ENCODE measurements around the gene ALDH3B1.

Gene ALDH3B1

DNA sequence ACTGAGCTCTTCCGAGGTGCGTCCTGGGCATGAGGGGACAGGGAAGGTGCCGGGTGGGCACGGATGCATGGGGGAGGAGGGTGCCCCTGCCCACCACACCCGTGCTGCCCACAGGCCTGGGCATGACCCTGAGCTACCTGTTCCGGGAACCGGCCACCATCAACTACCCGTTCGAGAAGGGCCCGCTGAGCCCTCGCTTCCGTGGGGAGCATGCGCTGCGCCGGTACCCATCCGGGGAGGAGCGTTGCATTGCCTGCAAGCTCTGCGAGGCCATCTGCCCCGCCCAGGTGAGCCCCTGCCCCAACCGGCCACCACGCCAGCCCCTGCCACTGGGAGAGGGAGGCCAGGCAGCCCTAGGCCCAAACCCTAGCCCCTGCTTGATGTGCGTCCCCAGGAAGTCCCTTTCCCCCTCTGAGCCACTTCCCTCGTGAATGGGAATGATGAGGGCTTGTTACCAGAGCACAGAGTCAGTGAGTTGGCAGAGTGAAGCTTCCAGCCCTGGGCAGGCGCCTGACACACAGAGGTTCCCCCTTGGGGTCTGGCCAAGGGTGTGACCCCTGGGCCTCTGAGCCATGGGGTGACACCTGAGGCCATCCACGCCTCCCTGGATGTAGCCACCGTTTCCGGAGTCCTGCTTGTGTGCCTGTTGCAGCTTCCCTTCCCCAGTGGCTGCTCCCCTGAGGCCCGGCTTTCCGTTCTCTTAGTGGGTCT is 23.0 kb downstream of the ALDH3B1 start:
- no peak for DNase-seq

GRCh38 chr11:68033708-68034045 is 23.6 kb downstream of the ALDH3B1 start:
- no peak for DNase-seq

DNA sequence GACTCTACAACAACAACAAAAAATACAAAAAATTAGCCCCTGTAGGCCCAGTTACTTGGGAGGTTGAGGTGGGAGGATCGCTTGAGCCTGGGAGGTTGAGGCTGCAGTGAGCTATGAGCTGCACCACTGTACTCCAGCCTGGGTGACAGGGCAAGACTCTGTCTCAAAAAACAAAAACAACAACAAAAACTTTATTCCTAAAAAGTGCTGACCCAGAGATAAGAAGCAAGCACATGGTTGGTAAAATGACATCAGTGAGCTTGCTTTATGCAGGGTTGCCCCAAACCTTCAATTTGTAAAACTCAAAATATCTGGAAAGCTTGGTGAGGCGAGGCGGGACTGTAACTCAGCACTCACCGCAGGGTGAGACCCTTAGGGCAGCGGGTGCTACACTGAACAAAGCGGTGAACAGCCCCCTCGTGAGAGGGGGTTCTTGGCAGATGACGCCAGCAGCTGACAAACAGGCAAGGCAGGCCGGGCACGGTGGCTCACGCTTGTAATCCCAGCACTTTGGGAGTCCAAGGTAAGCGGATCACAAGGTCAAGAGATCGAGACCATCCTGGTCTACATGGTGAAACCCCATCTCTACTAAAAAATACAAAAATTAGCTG is 25.2 kb downstream of the ALDH3B1 start:
- no peak for DNase-seq

DNA sequence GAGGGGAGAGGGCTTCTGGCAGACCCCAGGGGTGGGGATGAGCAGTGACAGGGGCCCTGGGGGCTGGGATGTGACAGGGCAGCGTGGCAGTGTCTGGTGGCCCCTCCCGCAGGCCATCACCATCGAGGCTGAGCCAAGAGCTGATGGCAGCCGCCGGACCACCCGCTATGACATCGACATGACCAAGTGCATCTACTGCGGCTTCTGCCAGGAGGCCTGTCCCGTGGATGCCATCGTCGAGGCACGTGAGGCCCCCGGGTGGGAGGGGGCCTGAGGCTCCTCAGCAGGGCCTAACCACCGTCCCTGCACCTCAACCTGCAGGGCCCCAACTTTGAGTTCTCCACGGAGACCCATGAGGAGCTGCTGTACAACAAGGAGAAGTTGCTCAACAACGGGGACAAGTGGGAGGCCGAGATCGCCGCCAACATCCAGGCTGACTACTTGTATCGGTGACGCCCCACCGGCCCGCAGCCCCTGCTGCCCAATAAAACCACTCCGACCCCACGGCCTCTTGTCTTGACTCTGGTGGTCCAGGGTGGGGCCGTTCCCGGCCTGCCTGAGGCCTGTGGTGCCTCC is 26.1 kb downstream of the ALDH3B1 start:
- no peak for DNase-seq

DNA sequence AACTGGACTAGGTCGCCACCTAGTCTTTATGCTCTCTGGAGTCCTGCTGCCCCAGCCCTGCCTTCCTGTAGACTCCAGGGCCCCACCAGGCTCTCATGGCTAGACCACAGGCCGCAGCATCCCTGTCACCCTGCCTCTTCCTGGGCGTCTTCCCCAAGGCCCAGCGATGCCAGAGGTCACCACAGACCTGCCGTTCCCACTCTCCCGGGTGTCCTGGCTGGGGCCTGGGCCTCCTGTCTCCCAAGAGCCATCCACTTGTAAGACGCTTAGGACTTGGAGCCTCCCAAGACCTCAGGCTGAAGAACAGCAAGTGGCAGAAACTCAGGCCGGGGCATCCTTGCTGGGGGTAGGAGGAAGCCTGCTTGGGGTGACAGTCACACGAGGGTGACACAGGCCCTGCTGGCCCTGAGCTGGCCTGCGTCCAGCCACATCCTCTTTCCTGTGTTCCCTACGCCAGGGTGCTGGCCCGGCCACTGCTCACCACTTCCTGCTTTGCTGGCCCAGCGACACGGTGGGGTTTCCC is 26.7 kb downstream of the ALDH3B1 start:
- DNase-seq, result no peak

DNA sequence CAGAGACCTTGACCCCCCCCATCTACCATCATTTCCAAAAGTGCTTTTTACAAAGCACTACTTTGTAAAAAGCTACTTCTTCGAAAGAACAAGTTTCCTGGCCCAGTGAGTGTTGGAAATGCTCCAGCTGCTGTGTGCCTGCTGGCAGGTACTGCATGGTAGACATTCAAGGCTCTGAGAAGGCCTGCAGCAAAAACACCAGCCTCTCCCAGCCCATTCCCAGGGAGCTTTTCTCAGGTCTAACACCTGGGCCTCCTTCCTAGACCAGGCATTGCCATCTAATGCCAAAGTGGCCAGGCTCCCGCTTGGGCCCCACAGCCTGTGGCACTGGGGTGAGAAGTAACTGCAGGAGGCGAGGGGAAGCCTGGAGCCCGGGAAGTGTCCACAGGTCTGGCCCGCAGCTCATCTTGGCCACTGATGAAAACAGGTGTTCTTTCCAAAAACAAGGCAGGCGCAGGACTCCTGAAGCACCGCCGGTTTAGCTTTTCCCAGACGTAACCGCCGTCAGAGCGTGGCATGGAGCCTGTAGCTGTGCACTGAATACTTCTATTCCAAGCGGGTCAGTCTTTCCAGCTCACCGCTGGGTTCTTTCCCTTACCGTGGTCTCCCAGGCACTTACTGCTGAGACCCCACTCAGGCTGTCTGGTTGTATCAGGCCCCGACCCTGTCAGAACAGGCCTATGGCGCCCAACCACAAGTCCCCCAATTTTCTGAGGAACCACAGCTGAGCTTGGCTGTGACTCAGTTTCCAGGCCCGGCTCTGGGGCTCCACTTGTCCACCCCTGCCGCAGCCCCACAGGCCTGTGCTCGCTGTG is 27.5 kb downstream of the ALDH3B1 start:
- DNase-seq, result peak; percentile 6

- DNase-seq, result no peak
These were observed 28.1 kb downstream of the ALDH3B1 start for GRCh38 chr11:68038226-68038717.

- DNase-seq, result no peak
These were observed 28.8 kb downstream of the ALDH3B1 start, which contains the start of gene TCIRG1 for GRCh38 chr11:68038718-68039525. Gene TCIRG1 (plus strand): TSS chr11:68039025. CDS start chr11:68041272, 2,247 bp downstream.

DNA sequence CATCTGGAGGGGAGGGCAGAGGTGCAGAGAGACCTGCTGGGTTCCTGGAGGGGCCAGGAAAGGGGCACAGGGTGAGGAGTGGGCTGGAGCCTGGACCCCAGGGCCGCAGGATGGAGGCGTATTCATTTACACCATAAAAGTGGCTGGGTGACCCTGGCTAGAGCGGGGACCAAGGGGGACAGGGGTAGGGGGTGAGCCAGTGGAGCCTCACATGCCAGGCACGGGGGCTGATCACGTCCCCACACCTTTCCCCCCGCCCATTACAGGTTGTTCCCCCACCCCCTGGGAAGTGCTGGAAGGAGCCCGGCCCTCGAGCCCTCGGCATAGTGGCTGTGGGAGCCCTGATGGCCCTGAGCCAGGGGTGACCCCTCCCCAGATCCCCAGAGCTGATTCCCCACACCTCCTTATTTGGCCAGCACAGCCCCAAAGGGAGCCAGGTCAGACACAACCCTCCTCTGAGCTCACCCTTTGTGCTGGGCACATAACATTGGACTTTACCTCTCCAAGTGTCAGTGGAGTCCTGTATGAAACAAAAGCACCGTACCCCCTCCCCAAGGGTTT is 29.5 kb downstream of the ALDH3B1 start:
- no peak for DNase-seq

DNA sequence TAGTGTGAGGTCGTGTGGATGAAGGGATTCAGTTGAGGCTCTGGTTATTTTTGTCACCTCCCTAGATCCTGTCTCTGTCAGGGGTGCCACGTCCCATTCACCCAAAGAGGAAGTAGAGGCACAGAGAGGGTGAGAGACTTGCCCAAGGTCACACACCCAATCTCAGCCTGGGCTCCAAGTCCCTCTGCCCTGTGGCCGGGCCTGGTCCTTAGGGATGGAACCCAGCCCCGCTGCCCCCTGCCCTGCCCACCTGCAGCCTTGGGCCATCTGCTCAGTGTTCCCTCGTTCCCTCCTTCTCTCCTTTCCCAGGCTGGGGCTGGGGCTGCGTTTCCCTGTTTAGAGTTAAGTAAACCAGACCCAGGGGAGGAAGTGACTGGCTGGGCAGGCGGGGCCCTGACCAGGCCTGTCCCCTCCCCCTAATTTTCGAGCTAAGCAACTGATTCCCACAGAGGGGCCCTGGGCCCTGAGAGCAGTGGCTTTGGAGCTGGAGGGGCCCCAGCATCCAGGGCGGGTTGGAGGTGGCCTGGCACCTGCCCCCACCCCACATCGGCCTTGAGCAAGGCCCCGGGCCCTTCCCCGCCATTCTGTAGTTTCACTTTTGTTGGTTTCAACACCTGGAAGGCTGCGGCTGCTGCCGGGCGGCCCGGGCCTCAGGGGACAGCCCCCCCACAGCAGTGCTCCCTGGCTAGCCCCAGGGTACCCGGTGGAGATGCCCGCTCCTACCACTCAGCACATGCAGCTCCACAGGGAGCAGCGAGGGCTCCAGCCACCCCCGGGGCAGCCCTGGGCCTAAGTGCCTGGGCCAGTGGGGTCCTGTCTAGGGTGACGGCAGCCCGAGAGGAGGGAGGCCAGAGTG is 30.2 kb downstream of the ALDH3B1 start:
- no peak for DNase-seq

- no peak for DNase-seq
These were observed 30.9 kb downstream of the ALDH3B1 start for GRCh38 chr11:68040957-68041591.

- DNase-seq, result no peak
These were observed 31.6 kb downstream of the ALDH3B1 start for GRCh38 chr11:68041617-68042218.

GRCh38 chr11:68042219-68043028 is 32.3 kb downstream of the ALDH3B1 start:
- DNase-seq, result no peak

GRCh38 chr11:68043029-68043348 is 32.9 kb downstream of the ALDH3B1 start:
- no peak for DNase-seq

- DNase-seq, result peak; percentile 13
These were observed 33.4 kb downstream of the ALDH3B1 start for GRCh38 chr11:68043349-68044144.

DNA sequence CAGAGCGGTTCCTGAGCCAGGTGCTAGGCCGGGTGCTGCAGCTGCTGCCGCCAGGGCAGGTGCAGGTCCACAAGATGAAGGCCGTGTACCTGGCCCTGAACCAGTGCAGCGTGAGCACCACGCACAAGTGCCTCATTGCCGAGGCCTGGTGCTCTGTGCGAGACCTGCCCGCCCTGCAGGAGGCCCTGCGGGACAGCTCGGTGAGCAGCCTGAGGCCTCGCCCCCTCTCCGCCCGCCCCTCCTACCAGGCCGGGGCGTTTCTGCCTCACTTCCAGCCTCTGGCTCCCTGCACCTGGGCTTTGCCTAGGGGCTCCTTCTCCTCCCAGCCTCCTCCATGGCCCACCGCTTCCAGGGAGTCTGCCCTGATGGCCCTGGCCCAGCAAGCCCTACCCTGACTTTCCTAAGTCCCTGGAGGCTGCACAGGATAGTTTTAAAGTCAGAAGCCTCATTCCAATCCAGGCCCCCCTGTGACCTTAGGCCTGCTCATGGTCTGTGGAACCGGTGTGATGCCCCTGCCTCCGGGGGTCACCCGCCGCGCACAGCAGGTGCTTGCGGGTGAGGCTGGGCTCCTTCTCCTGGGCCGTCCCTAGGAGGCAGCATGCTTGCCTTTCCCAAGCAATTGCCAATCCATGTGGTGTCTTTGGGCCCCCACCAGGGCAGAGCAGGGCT is 34.2 kb downstream of the ALDH3B1 start:
- DNase-seq, result no peak

- no peak for DNase-seq
These were observed 34.8 kb downstream of the ALDH3B1 start for GRCh38 chr11:68044898-68045351.
